Measurements from ENCODE around the gene LASP1NB.

Gene LASP1NB

GRCh38 chr17:38900978-38901656, 24.3 kb upstream of the LASP1NB start:
- Histone ChIP-seq H3K9me1 (replicated peaks; ENCODE audit: control insufficient read depth, extremely low read depth, insufficient read depth, low read length) (no peaks in the 10 kb centered on the region), H3K27me3 (ENCODE audit: control insufficient read depth in 2 of 2, insufficient read depth in 2 of 2, low read length in 2 of 2) (no peaks in the 10 kb centered on the region), H3K9me3 (replicated peaks; ENCODE audit: control insufficient read depth, insufficient read depth, low read length) (no peaks in the 10 kb centered on the region), H4K20me1 (replicated peaks; ENCODE audit: control insufficient read depth, extremely low read depth, insufficient read depth, low read length) (no peaks in the 10 kb centered on the region), H3K4me1 (ENCODE audit: control insufficient read depth, extremely low read depth, insufficient read depth, low read length) (peaks cover 55% of the 10 kb centered on the region), H3K4me2 (ENCODE audit: insufficient read depth, low read length) (peak overlapping the region; percentile 70), H3K79me2 (ENCODE audit: control insufficient read depth, insufficient read depth, low read length) (peaks cover 35% of the 10 kb centered on the region), H3K36me3 (ENCODE audit: control insufficient read depth in 2 of 2, extremely low read depth in 1 of 2, insufficient read depth in 2 of 2, low read length in 2 of 2) (peaks cover 0 to 9% of the 10 kb centered on the region in 2 experiments), H2AFZ (ENCODE audit: low read depth, low read length) (no peak overlapping the region), H3K27ac (ENCODE audit: insufficient read depth, low read depth, low read length) (peak overlapping the region; percentile 42), H3K4me3 (replicated peaks in 1 of 3; ENCODE audit: insufficient read depth in 1 of 3, low read depth in 1 of 3, low read length in 3 of 3) (no peak overlapping the region), H3K9ac (replicated peaks; ENCODE audit: extremely low read depth, insufficient read depth, low read length) (no peak overlapping the region)
- POLR2A ChIA-PET, result interaction anchor here (1.1 kb wide), 1 partner anchor 31 kb away, joined by 3 read pairs; the partner anchor contains the start of gene LASP1
- BruUV-seq (replicated peaks), result no TSS peak
- peak; percentile 97 for FAIRE-seq
- dilution Hi-C loops (cut with MboI; ENCODE audit: extremely low pct_ligation_motif_present, low sequenced_read_pairs) (no loop called here), intact Hi-C loops (cut with micrococcal nuclease) (no loop called here)
- TF ChIP-seq GATA2 (IDR thresholded peaks at IDR 0.05; ENCODE audit: insufficient read depth, insufficient read length, low read depth, low read length), result peak; percentile 90
- TF ChIP-seq FOS (IDR thresholded peaks at IDR 0.05; ENCODE audit: borderline replicate concordance, insufficient read depth, low read length), result peak; percentile 65
- TF ChIP-seq CTCF (IDR thresholded peaks at IDR 0.05; ENCODE audit: extremely low read depth in 1 of 2, insufficient read depth in 1 of 2, low read depth in 1 of 2, low read length in 2 of 2), result no peak
- no peak for TF ChIP-seq EZH2 (IDR thresholded peaks at IDR 0.05; ENCODE audit: borderline replicate concordance, low read depth, low read length, severe bottlenecking)
- no peak for TF ChIP-seq MYC (IDR thresholded peaks at IDR 0.05; ENCODE audit: low read depth, low read length)
- TF ChIP-seq JUN (IDR thresholded peaks at IDR 0.05; ENCODE audit: borderline replicate concordance, insufficient read depth, insufficient read length, low read depth), result no peak
- TF ChIP-seq POLR2AphosphoS5 (IDR thresholded peaks at IDR 0.05; ENCODE audit: insufficient read depth, low read depth, low read length), result peak; percentile 61
- TF ChIP-seq MAX (IDR thresholded peaks at IDR 0.05; ENCODE audit: insufficient read depth, insufficient read length), result no peak
- no peak for TF ChIP-seq POLR2A (IDR thresholded peaks at IDR 0.05; ENCODE audit: low read depth, low read length)
- CTCF ChIA-PET, result interaction anchor here (0.6 to 2.7 kb wide), 13 partner anchors 9 to 273 kb away, joined by 3 to 11 read pairs (median 3); no protein-coding TSS in a partner anchor
- DNase-seq (ENCODE audit: low read depth, low spot score), result peak; percentile 75

Measured in endothelial cell of umbilical vein (primary cell).